GM19467 (cell line): Measurements from ENCODE around the gene SUSD1.

Experiments
- ATAC-seq: cut with Tn5 transposase; IDR thresholded peaks from one replicate; pipeline ENCODE4 v1.9.1; 2021; ENCODE audit warnings: mild to moderate bottlenecking, moderate library complexity; ENCODE audit not compliant: unreplicated experiment

The SUSD1 gene

DNA sequence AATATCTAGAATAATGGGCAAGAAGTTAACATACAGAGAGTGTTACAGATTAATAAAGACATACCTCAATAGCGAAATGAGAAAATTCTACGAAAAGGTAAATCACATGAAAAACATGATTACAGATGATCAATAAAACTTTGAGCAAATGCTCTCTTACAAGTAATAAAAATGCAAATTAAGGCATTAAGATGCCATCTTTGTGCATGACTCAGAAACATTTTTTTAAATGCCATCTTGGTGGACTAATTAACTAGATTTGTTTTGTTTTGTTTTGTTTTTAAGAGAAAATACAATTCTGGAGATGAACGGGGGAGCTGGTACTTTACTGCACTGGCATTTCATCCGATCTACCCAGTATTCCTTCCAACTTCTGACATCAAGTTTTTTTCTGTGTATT, 130.2 kb downstream of the SUSD1 start:
- ATAC-seq: no peak

DNA sequence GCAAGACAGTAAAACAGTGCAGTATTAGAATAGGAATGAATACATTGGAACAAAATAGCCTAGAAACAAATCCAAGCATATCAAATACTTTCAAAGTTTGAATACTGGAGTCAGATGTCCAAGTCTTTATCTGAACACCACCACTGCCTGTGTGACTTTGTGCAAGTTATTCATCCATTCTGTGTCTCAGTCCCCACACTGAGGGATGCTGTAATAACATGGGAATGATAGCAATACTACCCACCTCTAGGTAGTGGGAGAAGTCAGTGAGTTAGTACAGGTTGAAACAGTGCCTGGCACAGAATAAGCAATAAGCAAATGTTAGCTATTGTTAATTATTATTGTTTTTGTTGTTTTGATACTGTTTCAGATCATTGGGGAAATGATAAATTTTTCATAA, 130.9 kb downstream of the SUSD1 start:
- ATAC-seq: no peak

GRCh38 chr9:112043423-112043822, 131.7 kb downstream of the SUSD1 start:
- no peak for ATAC-seq

GRCh38 chr9:112042769-112043168, 132.3 kb downstream of the SUSD1 start:
- no peak for ATAC-seq

- ATAC-seq: no peak
Measured at GRCh38 chr9:112042244-112042638, 132.9 kb downstream of the SUSD1 start.

GRCh38 chr9:112041536-112042243, 133.4 kb downstream of the SUSD1 start:
- ATAC-seq: no peak

DNA sequence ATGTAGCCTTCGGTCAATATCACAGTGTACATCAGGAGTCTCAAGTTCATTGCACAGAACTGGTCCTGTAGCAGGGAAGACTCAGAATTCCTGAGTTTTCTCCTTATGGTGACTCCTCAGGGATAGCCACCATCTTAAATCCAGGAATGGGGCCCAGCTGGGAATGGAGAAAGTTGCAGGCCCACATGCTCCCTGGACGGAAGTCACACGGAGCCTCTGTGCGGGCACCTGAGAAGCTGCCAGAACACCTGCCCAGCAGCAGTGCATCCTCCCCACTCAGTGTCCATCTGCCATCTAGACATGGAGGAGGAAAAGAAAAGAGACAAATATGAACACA, 133.9 kb downstream of the SUSD1 start:
- no peak for ATAC-seq

GRCh38 chr9:112038017-112038408, 137.1 kb downstream of the SUSD1 start:
- ATAC-seq: no peak

DNA sequence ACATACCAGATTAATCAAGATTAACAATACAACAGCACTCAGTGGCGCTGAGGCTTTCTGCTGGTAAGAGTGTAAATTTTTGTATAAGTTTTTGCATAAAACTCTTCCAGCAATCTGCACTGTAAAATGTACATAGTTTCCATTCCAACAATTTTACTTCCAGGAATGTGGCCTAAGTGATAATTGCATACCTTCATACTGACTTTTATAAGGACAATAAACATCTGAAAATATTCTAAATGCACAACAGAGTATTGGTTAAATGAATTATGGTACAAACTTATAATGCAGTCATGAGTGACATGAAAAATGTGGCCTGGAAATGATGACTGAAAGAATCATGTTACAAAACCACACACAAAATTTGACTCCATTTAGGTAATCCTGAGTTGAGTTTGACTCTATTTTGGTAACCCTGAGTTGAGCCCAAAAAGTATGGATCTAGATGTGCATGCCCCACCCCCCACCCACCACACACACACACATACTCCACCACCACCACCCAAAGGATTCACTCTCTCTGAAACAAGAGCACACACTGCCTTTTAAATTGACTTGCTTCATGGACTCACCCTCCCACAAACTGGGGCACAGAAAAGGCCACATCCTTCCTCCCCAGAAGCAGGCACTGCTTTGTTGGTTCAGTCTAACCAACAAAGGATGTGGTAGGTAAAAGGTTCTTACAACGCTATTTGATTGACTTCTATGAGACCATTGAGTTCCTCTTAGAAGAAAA, 137.6 kb downstream of the SUSD1 start:
- peak; percentile 55 for ATAC-seq

DNA sequence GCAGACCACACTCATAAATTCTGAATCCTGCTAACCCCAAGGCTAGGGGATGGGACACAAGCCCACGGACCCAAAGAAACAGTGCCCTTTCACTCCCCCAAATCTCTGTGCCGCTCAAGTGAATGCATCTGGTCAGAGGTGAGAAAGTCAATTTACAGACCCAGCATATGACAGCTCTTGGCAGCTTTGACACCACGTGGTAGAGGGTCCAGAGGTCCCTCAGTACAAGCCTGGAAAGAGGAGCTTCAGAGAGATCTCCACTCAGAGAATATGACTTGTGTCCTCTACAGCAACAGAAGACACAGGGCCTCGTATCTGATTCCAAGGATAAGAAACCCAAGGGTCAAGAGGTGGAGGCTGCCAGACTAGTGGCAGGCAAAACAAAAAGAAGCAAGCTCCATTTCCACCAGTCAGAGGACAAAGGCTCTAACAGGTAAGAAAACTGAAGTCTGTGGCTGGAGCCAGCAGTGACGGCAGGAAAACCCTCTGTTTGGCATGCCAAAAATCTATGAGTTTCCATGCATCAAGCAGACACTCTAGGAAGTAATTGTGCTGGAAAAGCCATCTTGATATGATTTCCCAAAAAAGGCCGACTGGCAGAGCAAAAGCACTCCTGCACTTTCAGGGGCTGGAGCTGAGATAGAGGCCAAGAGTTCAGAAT, 139.8 kb downstream of the SUSD1 start:
- ATAC-seq: no peak

GRCh38 chr9:112034216-112034611, 140.9 kb downstream of the SUSD1 start:
- ATAC-seq: no peak

DNA sequence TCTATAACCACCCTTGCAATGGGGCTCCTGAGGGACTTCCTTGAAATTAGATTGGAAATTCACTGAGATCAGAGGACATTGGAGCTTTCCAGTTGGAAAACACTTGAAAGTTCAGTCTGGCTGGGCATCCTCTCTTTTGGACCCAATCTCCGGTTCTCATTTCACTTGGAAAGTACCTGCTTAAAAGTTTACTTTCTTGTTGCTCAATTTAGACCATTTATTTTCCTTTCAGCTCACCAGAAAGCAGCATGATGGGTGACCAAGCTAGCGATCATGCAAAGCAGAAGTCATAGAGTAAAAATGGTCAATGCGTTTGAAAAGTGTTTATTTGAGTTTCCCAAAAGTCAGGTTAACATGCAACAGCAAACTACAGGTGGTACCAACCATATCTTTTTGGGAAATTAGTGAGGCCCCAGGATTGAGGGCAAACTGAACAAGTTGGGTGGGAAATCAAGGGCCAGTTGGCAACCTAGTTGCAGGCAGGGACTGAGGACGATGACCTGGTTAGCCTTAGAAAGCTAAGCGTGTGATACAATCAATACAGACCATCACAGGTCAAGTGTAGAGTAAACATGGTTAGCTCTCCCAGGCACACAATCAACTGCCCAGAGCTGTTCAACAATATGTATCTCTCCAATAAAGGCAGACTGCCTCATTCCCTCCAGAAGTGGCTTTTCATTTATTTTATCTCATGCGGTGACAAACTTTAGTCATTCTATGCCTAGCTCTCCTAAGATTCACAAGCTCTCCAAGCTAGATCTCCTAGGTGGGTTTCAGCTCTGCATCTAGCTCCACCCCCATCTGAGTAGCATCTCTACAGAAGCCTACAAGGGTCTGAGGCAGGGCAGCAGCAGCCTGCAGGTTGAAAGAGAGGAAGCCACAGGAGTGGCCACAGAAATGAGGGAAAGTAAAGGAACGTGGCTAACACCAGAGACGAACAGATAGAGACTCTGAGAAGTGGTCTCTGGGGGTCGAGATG, 141.6 kb downstream of the SUSD1 start:
- no peak for ATAC-seq

DNA sequence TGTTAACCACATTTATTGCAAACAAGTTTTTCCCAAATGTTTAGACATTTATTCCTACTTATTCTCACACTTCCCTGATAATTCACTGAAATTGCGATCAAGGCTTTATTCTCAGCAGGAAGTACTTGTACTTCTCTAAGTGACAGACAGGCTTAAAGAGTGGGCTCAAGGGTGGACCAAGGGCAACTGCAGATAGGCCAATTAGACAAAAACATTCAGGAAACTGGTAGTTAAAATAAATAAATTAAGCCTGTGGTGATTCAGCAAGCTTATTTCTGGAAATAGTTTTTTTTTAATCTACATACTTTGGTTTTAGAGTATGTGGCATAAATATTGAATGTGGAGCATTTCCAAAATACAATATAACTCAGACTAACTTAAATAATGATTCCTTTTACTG, 142.4 kb downstream of the SUSD1 start:
- ATAC-seq: no peak

GRCh38 chr9:112032009-112032408, 143.1 kb downstream of the SUSD1 start:
- ATAC-seq: peak; percentile 52

DNA sequence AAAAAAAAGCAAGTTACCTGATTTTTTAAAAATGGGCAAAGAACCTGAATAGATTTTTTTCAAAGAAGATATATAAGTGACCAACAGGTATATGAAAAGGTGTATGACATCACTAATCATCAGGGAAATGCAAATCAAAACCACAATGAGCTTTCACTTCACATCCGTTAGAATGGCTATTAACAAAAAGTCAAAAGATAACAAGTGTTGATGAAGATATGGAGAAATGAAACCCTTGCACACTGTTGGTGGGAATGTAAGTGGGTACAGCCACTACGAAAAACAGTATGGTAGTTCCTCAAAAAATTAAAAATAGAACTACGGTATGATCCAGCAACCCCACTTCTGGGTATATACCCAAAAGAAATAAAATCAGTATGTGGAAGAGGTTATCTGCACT, 143.7 kb downstream of the SUSD1 start:
- ATAC-seq: no peak

DNA sequence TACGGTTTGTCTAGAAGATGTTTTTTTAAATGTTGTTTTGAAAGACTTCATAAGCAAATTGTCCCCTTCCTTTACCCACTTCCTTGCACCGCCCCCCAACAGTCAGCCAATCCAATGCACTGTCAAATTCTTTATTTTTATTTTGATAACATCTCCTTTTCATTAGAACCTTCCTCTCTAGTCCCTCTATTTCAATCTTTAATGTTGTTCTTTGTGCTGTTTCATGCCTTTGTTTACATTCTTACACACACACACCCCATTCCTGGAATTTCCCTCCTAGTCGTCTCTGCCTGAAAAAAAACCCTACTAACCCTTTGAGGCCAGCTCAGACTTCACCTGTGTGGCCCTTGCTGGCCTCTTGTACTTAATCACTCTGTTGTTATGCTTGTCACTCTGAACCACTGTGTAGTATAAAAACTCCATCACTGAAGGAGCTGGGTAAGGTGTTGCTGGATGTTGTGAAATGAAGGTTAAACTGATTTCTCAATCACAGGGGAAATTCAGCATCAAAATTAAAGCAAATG, 145.1 kb downstream of the SUSD1 start:
- no peak for ATAC-seq

DNA sequence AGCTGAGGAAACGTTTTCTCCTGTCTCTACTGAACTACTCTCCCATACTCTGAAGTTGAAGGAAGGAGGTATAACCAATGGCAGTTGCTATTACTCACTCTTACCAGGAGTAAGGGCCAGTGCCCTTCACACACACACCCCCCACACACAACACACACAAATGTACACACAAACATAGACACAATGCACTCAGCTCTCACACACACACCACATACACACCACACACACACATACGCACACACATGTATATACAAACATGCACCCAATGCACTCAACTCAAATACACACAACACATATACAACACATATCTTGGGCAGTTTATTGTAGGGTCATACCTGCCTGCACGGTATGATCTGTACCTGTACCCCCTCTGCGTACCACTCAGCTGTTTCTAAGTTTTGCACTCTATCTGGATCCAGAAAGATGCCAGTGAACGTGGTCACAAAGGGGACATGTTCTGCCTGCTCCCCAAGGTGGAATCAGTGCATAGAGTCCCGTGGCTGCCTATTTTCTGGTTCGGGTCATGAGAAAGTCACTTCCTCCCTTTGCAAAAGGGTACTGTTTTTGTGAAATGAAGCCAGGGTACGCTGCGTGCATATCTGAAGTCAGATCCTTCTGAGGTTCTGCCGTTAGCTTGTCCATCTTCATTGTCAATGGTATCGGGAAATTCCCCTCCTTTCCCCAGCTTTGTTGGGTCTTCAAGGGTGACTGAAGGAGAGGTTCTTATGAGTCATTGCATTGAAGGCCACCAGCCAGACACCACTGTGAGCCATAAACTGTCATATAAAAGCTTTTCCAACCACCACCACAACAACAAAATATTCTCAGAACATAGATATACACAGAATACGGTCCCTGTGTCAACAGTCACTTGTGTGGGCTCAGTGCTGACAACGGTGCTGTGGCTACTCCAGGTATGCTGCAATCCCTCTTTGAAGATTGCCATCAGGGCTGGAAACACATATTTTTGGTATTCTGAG, 146.6 kb downstream of the SUSD1 start:
- ATAC-seq: peak; percentile 36

- ATAC-seq: no peak
Measured at GRCh38 chr9:112025850-112026249, 149.2 kb downstream of the SUSD1 start.

- no peak for ATAC-seq
Measured at GRCh38 chr9:112021742-112022141, 153.4 kb downstream of the SUSD1 start.
